Activated CD4-positive, alpha-beta T cell treated with anti-CD3 and anti-CD28 coated beads, Interleukin-2, amount 50 U/mL, for 24 hours (primary cell): Measurements from ENCODE around the gene MAZ.
"Not testable (repeated sequence)": the region's sequence is repeated elsewhere in the genome, so short reads cannot be mapped to it uniquely, and the experiment has no call there.

Experiments used
- DNase-seq, 2 donors: peaks; one replicate each; pipeline ENCODE4 v3.0.0-alpha.2; 2020; ENCODE audit warnings: low read depth in 1 of 2, low spot score in 1 of 2

MAZ gene

GRCh38 chr16:29806099-29806579, at the start of gene MAZ:
Gene MAZ, plus strand, starts transcription at chr16:29806529. Its CDS starts 173 bp downstream, at chr16:29806702.
- peak in 1 of 2 donors; percentile 61 for DNase-seq

GRCh38 chr16:29756654-29757053, 49.7 kb upstream of the MAZ start:
- no peak for DNase-seq

GRCh38 chr16:29757086-29757485, 49.2 kb upstream of the MAZ start:
- DNase-seq = not testable (repeated sequence)

GRCh38 chr16:29757950-29758466, 48.3 kb upstream of the MAZ start:
- DNase-seq = no peak

GRCh38 chr16:29760567-29761279, 45.6 kb upstream of the MAZ start:
- no peak for DNase-seq

- not testable (repeated sequence) for DNase-seq
Observed at GRCh38 chr16:29761280-29761651, 45.1 kb upstream of the MAZ start.

- DNase-seq = no peak
Observed at GRCh38 chr16:29761882-29762281, 44.4 kb upstream of the MAZ start.

- no peak for DNase-seq
Observed at GRCh38 chr16:29763326-29763725, 43.0 kb upstream of the MAZ start.

- DNase-seq = no peak
Observed at GRCh38 chr16:29765167-29766032, 40.9 kb upstream of the MAZ start.

GRCh38 chr16:29766571-29766970, 39.8 kb upstream of the MAZ start:
- no peak for DNase-seq

GRCh38 chr16:29767062-29767461, 39.3 kb upstream of the MAZ start:
- DNase-seq = no peak

GRCh38 chr16:29769507-29769906, 36.8 kb upstream of the MAZ start:
- no peak for DNase-seq

GRCh38 chr16:29770250-29770929, 35.9 kb upstream of the MAZ start:
- DNase-seq = no peak

- DNase-seq = not testable (repeated sequence)
Observed at GRCh38 chr16:29772330-29772729, 34.0 kb upstream of the MAZ start.

GRCh38 chr16:29774730-29775129, 31.6 kb upstream of the MAZ start:
- DNase-seq = no peak

- DNase-seq = no peak
Observed at GRCh38 chr16:29775742-29776408, 30.5 kb upstream of the MAZ start.

- DNase-seq = no peak
Observed at GRCh38 chr16:29777576-29778350, 28.6 kb upstream of the MAZ start, which contains the start of gene ZG16. Gene ZG16, plus strand, starts transcription at chr16:29778256. Its CDS starts 1,011 bp downstream, at chr16:29779267.

GRCh38 chr16:29779474-29779873, 26.9 kb upstream of the MAZ start:
- no peak for DNase-seq

- not testable (repeated sequence) for DNase-seq
Observed at GRCh38 chr16:29783094-29783953, 23.0 kb upstream of the MAZ start.
